ENCODE data around the gene BSN. TPM values are rescaled to one million over a fixed set of nuclear protein-coding genes. Genes with fewer than 3 reads are reported as not detected.
A peak's percentile ranks its signal among the peaks of the same experiment; 100 is the strongest.

The BSN gene
- total RNA-seq, 2 experiments from 2014 or later = 0.12 to 0.20 TPM

- no peak overlapping the region for H3K4me3 Mint-ChIP-seq
- H3K9me3 Mint-ChIP-seq = no peaks in the 10 kb centered on the region
- no peaks in the 10 kb centered on the region for H3K36me3 Mint-ChIP-seq (ENCODE audit: low read depth)
- intact Hi-C loops (cut with micrococcal nuclease) = no loop called here
- H3K27ac Mint-ChIP-seq = no peak overlapping the region
- no peaks in the 10 kb centered on the region for H3K27me3 Mint-ChIP-seq (ENCODE audit: low read depth)
- H3K4me1 Mint-ChIP-seq (ENCODE audit: low read depth) = no peaks in the 10 kb centered on the region
- CTCF ChIA-PET = interaction anchor here (1.3 kb wide), 1 partner anchor 124 kb away, joined by 6 read pairs; no protein-coding TSS in a partner anchor
- DNase-seq = no peak
These were observed 110.0 kb downstream of the BSN start for GRCh38 chr3:49664300-49664699.

DNA sequence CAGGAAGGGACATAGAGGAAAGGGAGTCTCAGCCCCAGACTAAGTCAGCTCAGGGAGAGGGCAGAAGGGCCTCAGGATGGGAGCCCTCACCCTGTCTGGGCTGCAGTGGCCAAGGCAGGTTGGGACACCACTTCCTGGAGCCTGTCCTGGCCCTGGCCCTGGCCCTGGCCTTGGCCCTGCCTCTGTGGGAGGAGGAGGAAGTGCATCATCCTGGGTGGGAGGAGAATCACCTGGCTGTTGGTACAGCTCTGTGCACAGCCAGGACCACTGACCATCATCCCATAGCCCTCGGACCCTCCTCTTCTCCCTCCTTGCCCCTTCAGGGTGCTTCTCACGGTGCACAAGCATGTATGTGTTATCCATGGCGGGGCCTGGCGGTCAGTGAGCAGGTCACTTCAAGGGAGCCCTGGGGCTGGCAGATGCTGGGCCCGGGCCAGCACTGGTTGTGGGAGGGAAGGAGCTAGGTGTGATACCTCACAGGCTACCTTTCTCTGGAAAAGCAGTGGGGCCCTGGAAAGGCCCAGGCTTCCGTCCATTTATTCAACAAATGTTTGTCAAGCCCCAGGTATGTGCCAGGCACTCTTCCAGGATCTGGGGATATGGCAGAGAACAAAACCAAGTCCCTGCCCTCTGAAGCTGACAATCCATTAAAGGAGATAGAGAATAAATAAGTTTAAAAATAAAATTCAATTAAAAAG, 111.7 kb downstream of the BSN start:
- intact Hi-C loops (cut with micrococcal nuclease) = no loop called here
- Mint-ChIP-seq H3K27ac (no peak overlapping the region), H3K9me3 (no peaks in the 10 kb centered on the region), H3K27me3 (ENCODE audit: low read depth) (no peaks in the 10 kb centered on the region), H3K36me3 (ENCODE audit: low read depth) (no peaks in the 10 kb centered on the region), H3K4me3 (no peak overlapping the region), H3K4me1 (ENCODE audit: low read depth) (no peaks in the 10 kb centered on the region)
- CTCF ChIA-PET = interaction anchor here (0.6 to 2.1 kb wide), 3 partner anchors 13 to 542 kb away, joined by 3 to 10 read pairs (median 4); no protein-coding TSS in a partner anchor
- DNase-seq = no peak

DNA sequence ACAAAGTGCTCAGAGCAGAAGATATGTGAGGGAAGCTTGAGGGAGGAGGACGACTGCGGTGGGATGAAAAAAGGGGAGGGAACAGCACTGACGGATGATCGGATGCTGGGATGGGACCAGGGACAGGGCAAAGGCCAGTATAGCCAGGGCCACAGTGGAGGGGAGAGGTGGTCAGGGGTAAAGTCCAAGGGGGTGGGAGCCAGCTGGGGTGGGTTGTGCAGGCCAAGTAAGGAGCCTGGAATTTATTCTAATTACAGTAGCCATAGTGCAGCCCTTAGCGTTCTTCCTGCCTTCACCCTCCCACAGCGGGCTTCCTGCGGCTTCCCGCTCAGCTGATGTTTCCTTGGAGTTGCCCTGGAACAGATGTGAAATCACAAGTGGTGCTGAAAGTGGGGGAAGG, 112.3 kb downstream of the BSN start:
- Mint-ChIP-seq H3K27ac (no peak overlapping the region), H3K27me3 (ENCODE audit: low read depth) (no peaks in the 10 kb centered on the region), H3K36me3 (ENCODE audit: low read depth) (no peaks in the 10 kb centered on the region), H3K9me3 (no peaks in the 10 kb centered on the region), H3K4me1 (ENCODE audit: low read depth) (no peaks in the 10 kb centered on the region), H3K4me3 (no peak overlapping the region)
- intact Hi-C loops (cut with micrococcal nuclease) = no loop called here
- DNase-seq = no peak
- CTCF ChIA-PET = interaction anchor here (1.5 to 2.1 kb wide), 2 partner anchors 14 to 127 kb away, joined by 3 to 10 read pairs; no protein-coding TSS in a partner anchor

DNA sequence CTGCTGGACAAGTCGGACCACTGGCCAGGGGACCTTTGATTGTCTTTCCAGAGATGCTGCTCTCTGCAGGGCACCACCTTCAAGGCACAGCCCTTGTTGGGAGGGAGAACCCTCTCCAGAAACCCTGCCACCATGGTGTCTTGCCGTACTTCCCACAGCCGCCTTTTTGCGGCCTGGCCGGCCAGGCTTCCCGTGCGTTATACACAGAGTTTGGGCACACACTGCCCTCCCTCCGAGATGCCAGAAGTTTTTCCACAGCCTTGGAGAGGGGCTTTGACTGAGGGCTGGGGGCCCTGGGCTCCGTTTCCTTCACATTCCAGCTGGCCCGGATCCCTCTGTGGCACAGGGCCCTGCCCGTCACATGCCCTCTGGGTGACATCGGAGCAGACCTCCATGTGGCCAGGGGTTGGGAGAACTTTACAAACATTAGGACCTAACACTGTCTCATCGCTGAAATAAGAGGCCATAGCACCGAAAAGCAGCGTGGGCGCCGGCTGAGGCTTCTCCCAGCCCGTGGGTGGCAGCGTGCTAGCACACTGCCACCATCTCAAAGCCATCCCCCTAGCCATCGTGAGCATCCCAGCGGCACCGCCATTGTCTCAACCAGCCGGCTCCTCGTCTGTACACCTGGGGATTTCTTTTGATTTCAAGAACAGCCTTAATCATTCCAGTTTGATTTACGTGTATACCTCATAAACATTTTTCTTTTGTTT, 113.6 kb downstream of the BSN start:
- intact Hi-C loops (cut with micrococcal nuclease) = no loop called here
- no peak for DNase-seq
- no peak overlapping the region for H3K27ac Mint-ChIP-seq
- H3K27me3 Mint-ChIP-seq (ENCODE audit: low read depth) = no peaks in the 10 kb centered on the region
- H3K4me3 Mint-ChIP-seq = no peak overlapping the region
- peaks cover 7% of the 10 kb centered on the region for H3K4me1 Mint-ChIP-seq (ENCODE audit: low read depth)
- CTCF ChIA-PET = interaction anchor here (2.1 kb wide), 1 partner anchor 128 kb away, joined by 10 read pairs; no protein-coding TSS in a partner anchor
- no peaks in the 10 kb centered on the region for H3K9me3 Mint-ChIP-seq
- H3K36me3 Mint-ChIP-seq (ENCODE audit: low read depth) = no peaks in the 10 kb centered on the region

GRCh38 chr3:49668414-49668797, 114.1 kb downstream of the BSN start:
- DNase-seq = no peak
- Mint-ChIP-seq H3K27me3 (ENCODE audit: low read depth) (no peaks in the 10 kb centered on the region), H3K27ac (no peak overlapping the region), H3K9me3 (no peaks in the 10 kb centered on the region), H3K36me3 (ENCODE audit: low read depth) (no peaks in the 10 kb centered on the region), H3K4me1 (ENCODE audit: low read depth) (peaks cover 10% of the 10 kb centered on the region), H3K4me3 (no peak overlapping the region)
- intact Hi-C loops (cut with micrococcal nuclease) = no loop called here
- CTCF ChIA-PET = interaction anchor here (2.1 to 5.4 kb wide), 2 partner anchors 129 kb away, joined by 10 to 171 read pairs; no protein-coding TSS in a partner anchor

GRCh38 chr3:49668861-49669260, 114.6 kb downstream of the BSN start:
- H3K4me3 Mint-ChIP-seq = no peak overlapping the region
- no peaks in the 10 kb centered on the region for H3K36me3 Mint-ChIP-seq (ENCODE audit: low read depth)
- H3K27ac Mint-ChIP-seq = no peak overlapping the region
- no peaks in the 10 kb centered on the region for H3K9me3 Mint-ChIP-seq
- CTCF ChIA-PET = interaction anchor here (1.1 to 5.4 kb wide), 2 partner anchors 102 to 130 kb away, joined by 3 to 171 read pairs; no protein-coding TSS in a partner anchor
- DNase-seq = no peak
- intact Hi-C loops (cut with micrococcal nuclease) = no loop called here
- H3K4me1 Mint-ChIP-seq (ENCODE audit: low read depth) = peaks cover 12% of the 10 kb centered on the region
- no peaks in the 10 kb centered on the region for H3K27me3 Mint-ChIP-seq (ENCODE audit: low read depth)

DNA sequence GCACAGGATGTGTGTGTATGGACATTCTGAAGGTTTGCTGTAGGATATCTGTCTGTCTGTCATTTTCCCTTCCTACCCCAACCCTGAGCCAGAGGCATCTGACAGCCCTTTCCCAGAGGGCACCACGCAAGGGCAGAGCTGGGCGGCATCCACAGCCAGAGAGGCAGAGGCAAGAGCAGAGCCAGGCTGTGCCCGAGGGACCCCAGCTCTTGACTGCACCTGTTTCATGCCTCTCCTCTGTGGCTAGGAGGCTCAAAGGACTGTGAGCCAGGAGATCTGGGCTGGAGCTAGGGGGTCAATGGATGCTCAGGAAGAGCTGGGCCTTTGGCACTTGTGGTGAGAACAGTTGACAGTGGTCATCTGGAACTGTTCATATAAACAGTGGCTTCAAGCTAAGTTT, 115.1 kb downstream of the BSN start:
- Mint-ChIP-seq H3K9me3 (no peaks in the 10 kb centered on the region), H3K27ac (no peak overlapping the region), H3K4me3 (no peak overlapping the region), H3K27me3 (ENCODE audit: low read depth) (no peaks in the 10 kb centered on the region), H3K4me1 (ENCODE audit: low read depth) (peaks cover 12% of the 10 kb centered on the region), H3K36me3 (ENCODE audit: low read depth) (no peaks in the 10 kb centered on the region)
- intact Hi-C loops (cut with micrococcal nuclease) = no loop called here
- DNase-seq = no peak
- CTCF ChIA-PET = interaction anchor here (1.1 to 5.4 kb wide), 2 partner anchors 102 to 130 kb away, joined by 3 to 171 read pairs; no protein-coding TSS in a partner anchor

- DNase-seq = no peak
- CTCF ChIA-PET = interaction anchor here (0.6 to 5.4 kb wide), 12 partner anchors 11 to 171 kb away, joined by 3 to 171 read pairs (median 4); partner anchors contain the start of gene BSN
- intact Hi-C loops (cut with micrococcal nuclease) = loop anchor here (1.0 to 10.0 kb wide), 8 partner anchors 68 to 649 kb away; partner anchors contain the start of genes NDUFAF3, QRICH1 and USP4
- H3K4me3 Mint-ChIP-seq = no peak overlapping the region
- H3K9me3 Mint-ChIP-seq = no peaks in the 10 kb centered on the region
- H3K36me3 Mint-ChIP-seq (ENCODE audit: low read depth) = peaks cover 5% of the 10 kb centered on the region
- H3K4me1 Mint-ChIP-seq (ENCODE audit: low read depth) = peaks cover 25% of the 10 kb centered on the region
- H3K27ac Mint-ChIP-seq = no peak overlapping the region
- no peaks in the 10 kb centered on the region for H3K27me3 Mint-ChIP-seq (ENCODE audit: low read depth)
These were observed 116.6 kb downstream of the BSN start for GRCh38 chr3:49670940-49671290.

DNA sequence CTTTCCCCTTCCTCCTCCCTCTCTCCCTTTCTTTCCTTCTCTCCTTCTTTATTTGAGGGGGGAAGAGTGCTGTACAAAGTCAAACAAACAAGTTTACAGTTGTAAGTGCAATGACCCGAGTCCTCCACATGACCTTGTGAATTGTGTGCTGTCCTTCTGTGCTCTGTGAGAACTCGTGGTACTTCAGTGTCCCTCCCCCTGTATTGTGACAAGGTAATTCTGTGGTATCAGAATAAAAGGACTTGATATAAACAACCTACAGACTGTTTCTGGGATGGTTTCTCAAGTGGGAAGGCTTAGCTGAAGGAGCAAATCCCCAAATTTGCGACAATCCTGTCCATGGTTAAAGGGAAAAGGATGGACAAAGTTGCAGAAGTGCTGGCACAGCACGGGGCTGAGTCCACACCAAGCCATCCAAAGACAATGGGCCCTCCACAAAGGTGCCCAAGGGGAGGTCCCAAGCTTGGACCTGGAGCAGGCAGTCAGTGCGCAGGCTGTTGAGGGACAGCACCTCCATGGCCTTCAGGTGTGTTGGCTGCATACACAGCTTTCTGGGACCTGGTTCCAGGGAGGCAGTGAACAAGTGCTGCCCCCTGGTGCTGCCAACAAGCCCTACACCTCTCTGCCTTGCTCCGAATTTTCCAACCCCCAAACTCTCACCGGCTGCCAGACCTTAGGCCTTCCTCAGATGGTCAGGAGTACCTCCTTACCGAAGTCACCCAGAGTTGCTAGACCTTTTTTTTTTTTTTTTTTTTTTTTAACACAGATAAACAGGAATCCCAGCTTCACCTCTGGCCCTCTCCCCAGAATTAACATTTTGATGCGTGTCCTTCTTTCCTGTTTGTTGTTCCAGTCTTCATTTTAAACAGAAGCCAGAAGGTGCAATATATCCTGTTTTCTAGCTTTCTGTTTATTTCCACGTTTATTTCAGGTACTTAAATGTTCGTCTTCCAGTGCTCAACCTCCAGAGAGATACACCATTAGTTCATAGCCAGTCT, 117.3 kb downstream of the BSN start:
- Mint-ChIP-seq H3K9me3 (no peaks in the 10 kb centered on the region), H3K4me1 (ENCODE audit: low read depth) (peaks cover 29% of the 10 kb centered on the region), H3K27ac (peak overlapping the region; percentile 39), H3K36me3 (ENCODE audit: low read depth) (peaks cover 9% of the 10 kb centered on the region), H3K27me3 (ENCODE audit: low read depth) (no peaks in the 10 kb centered on the region), H3K4me3 (peak overlapping the region; percentile 64)
- CTCF ChIA-PET = interaction anchor here (0.6 to 5.4 kb wide), 17 partner anchors 12 to 823 kb away, joined by 3 to 171 read pairs (median 4); partner anchors contain the start of gene BSN
- peak; percentile 84 for DNase-seq
- intact Hi-C loops (cut with micrococcal nuclease) = loop anchor here (1.0 to 10.0 kb wide), 8 partner anchors 69 to 649 kb away; partner anchors contain the start of genes NDUFAF3, QRICH1 and USP4

GRCh38 chr3:49673121-49673714, 118.9 kb downstream of the BSN start:
- peak; percentile 40 for DNase-seq
- H3K27ac Mint-ChIP-seq = peak overlapping the region; percentile 96
- H3K4me3 Mint-ChIP-seq = peak overlapping the region; percentile 94

More at GRCh38 chr3:49673121-49673714, 118.9 kb downstream of the BSN start:
- H3K36me3 Mint-ChIP-seq (ENCODE audit: low read depth) = peaks cover 13% of the 10 kb centered on the region
- CTCF ChIA-PET = interaction anchor here (0.7 to 5.4 kb wide), 4 partner anchors 87 to 440 kb away, joined by 3 to 171 read pairs (median 4); partner anchors contain the start of gene BSN
- no peaks in the 10 kb centered on the region for H3K27me3 Mint-ChIP-seq (ENCODE audit: low read depth)
- no peaks in the 10 kb centered on the region for H3K9me3 Mint-ChIP-seq
- peaks cover 36% of the 10 kb centered on the region for H3K4me1 Mint-ChIP-seq (ENCODE audit: low read depth)
- intact Hi-C loops (cut with micrococcal nuclease) = loop anchor here (5.0 to 10.0 kb wide), 5 partner anchors 221 to 651 kb away; partner anchors contain the start of genes NDUFAF3, QRICH1 and USP4

Data from activated naive CD4-positive, alpha-beta T cell treated with anti-CD3 and anti-CD28 coated beads for 36 hours (primary cell).